ENCODE results near the gene AGBL1.
"Not testable (repeated sequence)": the region's sequence is repeated elsewhere in the genome, so short reads cannot be mapped to it uniquely, and the experiment has no call there.

Gene AGBL1

DNA sequence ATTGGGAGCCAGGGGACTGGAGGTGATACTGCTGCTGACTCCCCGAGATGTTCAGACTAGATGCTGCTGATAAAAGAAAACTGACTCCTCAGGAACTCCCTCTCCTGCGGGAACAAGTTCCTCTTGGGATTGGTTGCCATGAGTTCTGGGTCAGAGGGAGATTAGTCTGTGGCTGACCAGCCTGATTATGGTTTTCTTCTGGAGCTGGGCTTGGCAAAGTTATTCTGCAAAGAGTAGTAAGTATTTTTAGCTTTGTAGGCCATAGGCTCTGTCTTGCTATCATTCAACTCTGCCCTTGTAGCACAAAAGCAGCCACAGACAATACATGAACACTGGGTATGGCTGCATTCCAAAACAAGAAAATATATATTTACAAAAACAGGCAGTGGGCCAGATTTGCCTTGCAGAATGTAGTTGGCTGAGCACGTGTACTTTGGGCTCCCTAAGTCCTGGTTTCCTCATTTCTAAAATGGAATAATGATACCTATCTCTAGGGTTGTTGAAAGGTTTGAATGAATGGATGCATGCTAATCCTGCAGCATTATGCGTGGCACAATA is 796.8 kb downstream of the AGBL1 start:
- DNase-seq (ENCODE audit: low spot score): no peak

GRCh38 chr15:86877171-86877631 is 797.5 kb downstream of the AGBL1 start:
- no peak for DNase-seq (ENCODE audit: low spot score)

- DNase-seq (ENCODE audit: low spot score): not testable (repeated sequence)
Observed at GRCh38 chr15:86878844-86879243, 799.2 kb downstream of the AGBL1 start.

DNA sequence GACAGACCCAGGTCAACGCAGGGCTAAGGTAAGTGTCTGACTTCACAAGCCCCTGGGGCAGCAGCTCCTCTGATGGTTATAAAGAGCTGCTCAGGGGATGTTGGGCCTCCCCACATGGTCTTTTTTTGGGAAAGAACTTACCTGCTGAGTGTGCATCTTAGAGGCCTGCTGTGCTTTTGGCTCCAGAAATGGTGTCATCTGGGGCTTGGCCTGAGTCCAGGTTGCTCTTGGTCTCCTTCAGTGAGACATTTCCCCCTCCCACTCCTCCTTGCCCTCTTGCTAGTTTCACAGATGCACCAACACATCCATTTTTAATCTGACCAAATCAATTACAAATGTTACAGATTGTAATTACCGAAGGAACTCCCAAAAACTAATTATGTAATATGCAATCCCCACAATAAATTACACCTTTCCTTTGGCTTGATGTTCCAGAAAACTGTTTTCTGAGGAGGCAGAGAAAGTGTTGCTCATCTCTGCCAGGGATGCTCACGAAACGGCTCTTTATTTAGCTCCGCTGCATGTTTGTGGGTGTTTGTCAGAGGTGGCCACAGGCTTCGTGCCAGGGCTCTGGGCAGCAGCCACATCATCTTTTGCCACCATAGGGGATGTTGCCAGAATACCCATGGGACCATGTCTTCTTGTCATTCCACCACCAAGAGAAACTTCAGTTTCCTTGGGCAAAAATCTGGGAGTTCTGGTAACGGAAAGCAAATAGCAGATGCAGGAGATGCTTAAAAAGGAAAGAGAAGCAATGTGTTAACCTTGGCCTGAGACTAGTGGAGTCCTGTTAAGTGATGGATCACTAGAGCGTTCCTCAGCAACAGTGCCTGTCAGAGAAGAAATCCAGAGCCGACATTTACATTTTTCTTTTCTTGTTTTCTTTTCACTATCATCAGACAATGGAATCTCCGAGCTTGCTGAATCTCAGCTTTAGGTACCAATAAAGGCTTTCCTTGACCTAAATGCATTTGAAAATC is 799.9 kb downstream of the AGBL1 start:
- DNase-seq (ENCODE audit: low spot score): no peak

- no peak for DNase-seq (ENCODE audit: low spot score)
Observed at GRCh38 chr15:86885616-86886015, 805.9 kb downstream of the AGBL1 start.

DNA sequence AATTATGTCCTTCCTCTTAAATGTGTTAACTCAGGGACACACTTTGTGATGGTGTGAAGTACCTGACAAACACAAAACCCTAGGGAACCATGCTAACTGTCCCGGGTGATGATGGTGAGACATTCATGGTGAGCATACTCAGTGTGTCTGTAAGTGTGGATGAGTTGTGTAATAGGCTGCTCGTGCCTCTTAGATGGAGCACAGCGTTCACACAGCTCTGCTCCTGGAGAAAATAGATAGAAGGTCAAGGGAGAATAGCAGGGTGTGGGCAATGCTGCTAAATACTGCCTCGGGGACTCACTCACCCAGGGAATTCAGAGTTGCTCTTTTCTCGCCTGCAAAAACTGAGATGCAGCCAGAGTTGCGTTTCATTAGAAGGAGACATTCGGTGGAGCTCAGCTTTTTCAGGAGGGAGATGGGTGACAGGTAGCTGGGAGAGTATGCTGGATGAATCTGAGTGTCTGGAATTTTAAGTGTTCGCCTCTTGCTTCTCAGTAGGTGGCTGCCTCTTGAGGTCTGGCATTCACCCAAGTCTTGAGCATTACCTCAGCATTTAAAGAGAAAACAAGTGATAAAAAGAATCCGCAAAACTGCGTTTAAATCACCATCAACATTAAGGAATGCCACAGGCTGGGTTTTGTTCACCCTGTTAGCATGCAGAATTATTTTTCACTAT is 813.2 kb downstream of the AGBL1 start:
- no peak for DNase-seq (ENCODE audit: low spot score)

DNA sequence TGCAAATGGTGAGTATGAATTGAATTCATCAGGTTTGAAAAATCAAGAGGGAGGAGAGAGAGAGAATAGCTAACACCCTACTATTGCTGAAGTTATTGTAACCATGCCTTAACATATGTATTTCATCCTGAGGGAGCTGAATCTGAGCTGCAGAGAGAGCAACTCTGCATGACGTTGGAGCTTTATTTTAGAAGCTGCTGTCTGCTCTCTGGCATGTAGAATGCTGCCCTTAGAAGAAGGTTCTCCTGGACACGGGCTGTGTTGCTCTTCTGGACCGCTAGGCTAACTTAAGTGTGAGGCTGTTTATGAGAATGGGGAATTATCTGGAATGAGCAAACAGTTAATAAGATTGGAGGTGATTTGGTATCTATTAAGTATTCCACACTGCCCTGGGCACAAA is 814.6 kb downstream of the AGBL1 start:
- no peak for DNase-seq (ENCODE audit: low spot score)

DNA sequence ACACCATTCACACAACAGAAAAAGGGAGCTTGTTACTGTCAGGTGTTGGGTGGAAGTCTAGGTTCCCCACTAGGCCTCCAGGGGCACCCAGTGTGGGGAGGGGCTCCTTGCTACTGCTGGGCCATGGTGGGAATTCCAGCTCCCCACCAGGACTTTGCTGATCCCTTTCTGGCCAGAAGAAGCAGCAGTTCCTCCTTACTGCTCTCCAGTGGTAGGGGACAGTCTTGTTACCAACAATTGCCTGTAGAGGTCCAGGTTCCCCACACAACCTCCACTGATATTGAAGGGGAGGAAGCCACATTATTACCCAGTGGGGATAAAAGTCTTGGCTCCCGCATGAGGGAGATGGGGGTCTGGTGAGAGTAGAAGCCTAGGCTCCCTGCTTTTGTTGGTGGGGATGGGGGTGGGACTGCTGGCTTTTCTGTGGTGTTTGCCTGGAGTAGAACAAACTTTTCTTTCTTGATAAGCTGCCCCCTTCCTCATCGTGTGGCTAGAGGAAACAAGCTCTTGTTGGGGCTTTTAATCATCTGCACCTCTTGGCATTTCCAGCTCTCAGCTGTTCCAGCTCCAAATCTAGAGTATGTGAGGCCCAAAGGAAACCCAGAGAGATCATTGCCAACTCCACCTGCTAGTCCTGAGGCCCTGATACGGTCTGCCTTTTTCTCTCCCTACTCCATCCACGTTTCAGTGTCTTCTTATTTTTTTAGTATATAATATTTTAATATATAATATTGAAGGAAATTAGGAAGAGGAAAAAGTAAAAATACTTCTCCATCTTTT is 824.2 kb downstream of the AGBL1 start:
- no peak for DNase-seq (ENCODE audit: low spot score)

GRCh38 chr15:86905625-86906256 is 826.1 kb downstream of the AGBL1 start:
- DNase-seq (ENCODE audit: low spot score): no peak

- DNase-seq (ENCODE audit: low spot score): no peak
Observed at GRCh38 chr15:86906376-86906775, 826.7 kb downstream of the AGBL1 start.

GRCh38 chr15:86911022-86911421 is 831.4 kb downstream of the AGBL1 start:
- DNase-seq (ENCODE audit: low spot score): no peak

GRCh38 chr15:86912661-86913060 is 833.0 kb downstream of the AGBL1 start:
- DNase-seq (ENCODE audit: low spot score): no peak

GRCh38 chr15:86915811-86916331 is 836.2 kb downstream of the AGBL1 start:
- no peak for DNase-seq (ENCODE audit: low spot score)

- DNase-seq (ENCODE audit: low spot score): no peak
Observed at GRCh38 chr15:86916671-86917360, 837.1 kb downstream of the AGBL1 start.

- DNase-seq (ENCODE audit: low spot score): no peak
Observed at GRCh38 chr15:86917361-86917671, 837.6 kb downstream of the AGBL1 start.

DNA sequence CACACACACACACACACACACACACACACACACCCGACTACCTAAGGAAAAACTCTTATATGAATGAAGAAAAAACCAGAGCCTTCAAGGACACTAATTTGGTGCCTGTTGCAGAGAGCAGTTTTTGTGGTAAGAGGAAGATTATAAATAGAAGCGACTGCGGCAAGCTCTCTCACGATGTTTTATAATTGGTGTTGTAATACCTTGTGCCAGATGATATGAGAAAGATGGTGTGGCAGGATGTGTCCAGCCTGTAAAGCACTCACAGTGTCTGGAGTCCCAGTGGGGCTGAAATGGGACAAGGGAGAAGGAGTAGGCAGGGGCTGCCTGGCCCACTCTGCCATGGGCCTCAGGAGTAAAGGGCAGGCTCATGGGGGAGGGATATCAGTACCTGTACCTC is 839.9 kb downstream of the AGBL1 start:
- DNase-seq (ENCODE audit: low spot score): no peak

DNA sequence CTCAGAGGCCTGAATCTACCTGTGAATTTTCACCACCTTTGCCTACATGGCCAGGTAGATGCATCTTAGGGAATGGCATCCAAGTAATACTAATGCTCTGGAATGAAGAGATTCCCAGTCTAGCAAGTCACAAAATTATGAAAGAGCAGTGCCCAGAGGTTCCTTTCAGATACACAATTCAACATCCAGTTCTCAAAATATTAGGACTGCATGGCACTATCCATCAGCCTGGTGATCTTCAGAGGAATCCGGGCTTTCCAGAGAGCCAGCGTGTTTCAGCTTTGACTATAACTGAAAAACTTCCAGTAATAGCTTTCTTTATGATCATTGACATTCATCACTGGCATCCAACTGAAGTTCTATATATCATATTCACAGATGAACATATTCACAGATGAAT is 849.8 kb downstream of the AGBL1 start:
- DNase-seq (ENCODE audit: low spot score): no peak

DNA sequence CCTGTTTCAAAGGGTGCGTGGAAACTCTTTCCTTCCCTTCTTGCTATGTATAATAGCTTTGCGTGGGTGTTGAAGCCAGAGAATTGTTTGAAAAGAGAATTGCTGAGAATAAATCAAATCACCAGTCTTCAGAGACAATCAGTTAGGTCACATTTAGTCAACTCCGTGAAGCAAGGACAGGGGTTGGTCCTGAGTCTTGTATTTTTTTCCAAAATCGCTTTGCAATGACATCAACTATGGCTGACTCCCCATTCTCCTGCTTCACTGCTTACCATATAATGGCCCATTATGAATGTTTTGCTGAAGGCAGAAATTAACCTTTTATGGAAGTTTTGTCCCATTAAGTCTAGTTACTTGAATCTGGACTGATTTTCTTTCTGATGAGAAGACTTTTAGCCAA is 852.8 kb downstream of the AGBL1 start:
- no peak for DNase-seq (ENCODE audit: low spot score)

DNA sequence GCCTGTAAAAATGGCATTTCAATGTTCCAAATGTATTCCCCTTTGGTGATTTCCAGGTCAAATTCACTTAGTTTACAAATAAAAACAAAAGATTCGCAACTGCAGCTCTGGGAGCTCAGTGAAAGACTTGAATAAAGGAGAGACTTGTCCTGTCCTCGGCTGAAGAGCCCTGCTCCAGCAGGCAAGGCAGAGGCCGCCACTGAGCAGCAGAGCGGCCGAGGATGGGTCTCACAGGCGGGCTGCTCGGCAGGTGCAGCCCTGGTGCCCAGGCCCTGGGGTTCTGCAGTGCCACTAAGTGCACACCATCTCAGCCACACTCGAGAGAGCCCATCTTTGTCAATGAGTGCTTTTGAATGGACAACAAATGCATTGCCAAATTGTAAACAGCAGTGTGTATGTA is 856.2 kb downstream of the AGBL1 start:
- no peak for DNase-seq (ENCODE audit: low spot score)

DNA sequence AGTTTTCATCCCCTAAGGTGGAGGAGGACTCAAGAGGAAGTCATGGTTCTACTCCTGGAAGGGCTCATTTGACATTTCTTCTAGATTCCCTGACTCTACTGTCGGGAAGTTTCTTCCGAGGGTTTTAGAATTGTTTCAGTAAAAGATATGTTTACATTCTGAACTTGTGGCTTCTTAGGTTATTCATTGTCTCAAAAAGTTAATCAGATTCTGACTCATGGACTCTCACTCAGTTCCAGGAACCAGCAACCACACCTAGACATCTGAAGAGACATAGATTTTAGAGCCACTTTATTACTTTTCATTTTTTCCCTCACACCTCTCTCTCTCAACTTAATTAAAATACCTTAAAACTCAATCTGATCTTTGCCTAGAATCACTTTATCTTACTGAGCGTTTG is 862.6 kb downstream of the AGBL1 start:
- DNase-seq (ENCODE audit: low spot score): no peak

DNA sequence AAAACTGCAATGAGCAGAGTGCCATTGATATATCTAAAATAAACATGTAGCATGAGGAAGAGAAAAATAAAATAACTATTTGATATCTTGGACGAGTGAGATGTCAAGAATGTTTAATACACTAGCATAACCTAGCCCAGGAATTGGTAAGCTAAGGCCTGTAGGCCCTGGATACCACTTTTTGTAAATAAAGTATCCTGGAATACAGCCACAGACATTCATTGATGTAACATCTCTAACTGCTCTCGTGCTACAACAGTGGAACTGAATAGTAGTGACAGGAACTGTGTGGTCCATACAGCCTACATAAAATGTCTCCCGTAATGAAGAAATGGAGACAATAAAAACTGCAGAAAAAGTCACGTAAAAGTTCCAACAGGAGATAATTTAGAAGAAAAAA is 869.0 kb downstream of the AGBL1 start:
- DNase-seq (ENCODE audit: low spot score): no peak

Measured in germinal center (tissue), 1 donor.